KBM-7 (cell line): ENCODE data around the gene ANKZF1.

ENCODE experiments used
- DNase-seq: peaks from one replicate; pipeline ENCODE4 v3.0.0-alpha.2; 2015
- in situ Hi-C: fragments of 300-500 bp; cut with MboI; formaldehyde crosslinking; loops from 2 replicates; pipeline ENCODE4 v1.14.3; 2020; ENCODE audit warnings: low sequenced_read_pairs, low pct_unique_long_range_greater_than_20kb, mixed read lengths

Gene ANKZF1

DNA sequence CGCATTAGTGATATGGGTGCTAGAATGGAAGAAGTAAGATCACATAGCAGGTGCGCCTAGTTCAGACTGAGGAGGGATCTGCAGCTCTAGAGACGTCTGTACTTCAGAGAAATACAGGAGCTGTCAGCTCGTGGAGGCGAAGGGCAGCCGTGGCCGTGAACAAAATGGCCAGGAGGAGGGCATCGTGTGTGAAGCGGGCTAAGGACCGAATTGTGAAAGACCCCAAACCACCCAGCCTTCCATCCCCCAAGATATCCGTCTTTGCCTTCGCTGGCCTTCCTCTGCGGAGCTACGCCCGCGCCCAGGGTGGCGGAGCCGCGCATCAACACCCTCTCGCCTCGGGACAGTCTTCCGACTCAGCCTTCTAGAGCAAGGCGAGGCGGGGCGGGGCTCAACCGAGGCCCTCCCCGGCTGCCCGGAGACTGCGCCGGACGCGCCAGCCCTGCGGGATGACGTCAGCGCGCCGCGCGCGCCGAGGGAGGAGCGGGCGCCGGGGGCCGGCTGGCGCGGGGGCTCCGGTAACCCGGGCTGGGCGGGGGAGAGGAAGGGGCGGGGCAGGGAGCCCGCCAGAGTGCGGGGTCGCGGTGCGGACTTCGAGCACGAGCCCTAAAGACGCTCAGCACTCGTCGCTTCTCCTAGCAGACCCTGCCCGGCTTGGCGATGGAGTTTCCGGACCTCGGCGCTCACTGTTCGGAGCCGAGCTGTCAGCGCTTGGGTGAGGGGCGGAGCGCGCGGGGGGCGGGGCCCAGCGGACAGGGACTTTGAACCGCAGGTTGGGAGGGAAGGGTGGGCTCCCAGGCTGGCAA lies 23.1 kb upstream of the ANKZF1 start, which contains the start of gene ZFAND2B:
ZFAND2B (plus strand) TSS at position 455 of the 806 bp plus-strand sequence; CDS start at position 661, 206 bp downstream.
- in situ Hi-C loops, result no loop called here
- peak; percentile 92 for DNase-seq

DNA sequence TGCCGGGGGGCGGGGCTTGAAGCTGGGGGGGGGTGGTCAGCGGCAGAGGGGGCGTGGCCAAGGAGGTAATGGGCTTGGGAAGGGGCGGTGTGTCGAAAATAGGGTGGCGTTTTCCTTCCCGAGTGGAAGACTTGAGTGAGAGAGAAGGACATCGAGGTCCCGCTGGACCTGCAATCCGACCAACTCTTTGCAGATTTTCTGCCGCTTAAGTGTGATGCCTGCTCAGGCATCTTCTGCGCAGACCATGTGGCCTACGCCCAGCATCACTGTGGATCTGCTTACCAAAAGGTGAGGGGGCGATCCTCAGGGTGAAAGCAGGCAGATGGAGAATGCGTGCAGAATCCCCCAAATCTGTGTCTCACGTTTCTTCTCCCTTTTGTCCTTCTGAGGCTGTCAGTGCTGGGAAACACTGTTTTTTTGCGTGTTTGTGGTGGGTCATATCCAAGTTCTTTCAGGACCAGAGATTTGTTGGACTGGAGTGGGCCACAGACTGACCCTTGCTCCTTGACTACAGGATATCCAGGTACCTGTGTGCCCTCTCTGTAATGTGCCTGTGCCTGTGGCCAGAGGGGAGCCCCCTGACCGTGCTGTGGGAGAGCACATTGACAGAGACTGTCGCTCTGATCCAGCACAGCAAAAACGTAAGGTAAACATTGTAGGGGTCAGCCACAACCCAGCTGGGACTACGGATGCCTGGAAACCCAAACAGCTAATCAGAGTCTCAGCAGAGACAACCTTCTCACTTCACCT lies 22.3 kb upstream of the ANKZF1 start:
- in situ Hi-C loops, result no loop called here
- DNase-seq, result no peak

GRCh38 chr2:219207884-219208740 lies 21.5 kb upstream of the ANKZF1 start:
- in situ Hi-C loops, result no loop called here
- no peak for DNase-seq

- DNase-seq, result peak; percentile 22
These were observed 20.1 kb upstream of the ANKZF1 start for GRCh38 chr2:219209236-219210195.

DNA sequence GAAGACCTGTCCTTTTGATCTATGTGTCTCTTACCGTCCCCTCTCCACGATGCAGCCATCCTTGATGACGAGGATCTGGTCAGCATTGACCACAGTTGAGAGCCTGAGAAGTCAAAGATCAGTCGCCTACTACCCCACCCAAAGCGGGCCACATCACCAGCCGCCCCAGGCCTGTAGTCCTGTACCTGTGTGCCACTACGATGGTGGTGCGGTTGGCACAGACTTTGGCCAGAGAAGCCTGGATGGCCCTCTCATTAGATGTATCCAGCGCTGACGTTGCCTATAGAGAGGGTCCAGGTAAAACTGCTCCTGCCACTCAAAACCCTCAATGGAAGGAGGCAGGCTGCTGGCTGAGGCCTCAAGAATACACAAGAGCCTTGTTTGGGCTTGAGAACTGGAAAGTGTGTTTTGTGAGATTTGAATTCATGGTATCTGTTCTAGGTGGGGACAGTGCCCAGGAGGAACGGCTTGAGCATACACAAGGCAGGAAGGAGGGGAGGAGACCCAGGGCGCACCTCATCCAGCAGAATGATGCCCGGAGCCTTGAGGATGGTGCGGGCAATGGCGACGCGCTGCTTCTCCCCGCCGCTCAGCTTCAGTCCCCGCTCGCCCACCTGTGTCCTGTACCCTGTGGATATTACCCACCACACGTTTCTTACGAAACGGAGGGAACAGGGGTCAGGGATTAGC lies 19.3 kb upstream of the ANKZF1 start:
- DNase-seq, result no peak
- in situ Hi-C loops, result no loop called here

More at GRCh38 chr2:219209236-219210195, 20.1 kb upstream of the ANKZF1 start:
- in situ Hi-C loops, result no loop called here

DNA sequence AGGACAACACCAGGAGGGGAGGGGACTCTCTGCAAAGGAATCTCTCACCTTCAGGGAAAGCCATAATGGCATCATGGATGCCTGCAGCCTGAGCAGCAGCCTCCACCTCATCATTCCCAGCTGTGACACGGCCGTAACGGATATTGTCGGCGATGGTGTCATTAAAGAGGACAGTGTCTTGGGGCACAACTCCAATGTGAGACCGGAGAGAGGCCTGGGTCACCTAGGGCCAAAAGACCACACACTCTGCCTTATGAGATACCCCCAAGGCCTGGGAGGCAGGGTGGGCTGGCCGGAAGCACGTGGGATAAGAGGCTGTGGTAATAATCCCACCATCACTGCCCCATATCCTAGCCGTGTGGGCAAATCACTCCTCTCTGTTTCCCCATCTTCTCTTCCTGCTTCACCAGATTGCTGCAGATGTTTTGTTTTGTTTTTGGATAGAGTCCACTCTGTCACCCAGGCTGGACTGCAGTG lies 18.7 kb upstream of the ANKZF1 start:
- in situ Hi-C loops, result no loop called here
- DNase-seq, result no peak

DNA sequence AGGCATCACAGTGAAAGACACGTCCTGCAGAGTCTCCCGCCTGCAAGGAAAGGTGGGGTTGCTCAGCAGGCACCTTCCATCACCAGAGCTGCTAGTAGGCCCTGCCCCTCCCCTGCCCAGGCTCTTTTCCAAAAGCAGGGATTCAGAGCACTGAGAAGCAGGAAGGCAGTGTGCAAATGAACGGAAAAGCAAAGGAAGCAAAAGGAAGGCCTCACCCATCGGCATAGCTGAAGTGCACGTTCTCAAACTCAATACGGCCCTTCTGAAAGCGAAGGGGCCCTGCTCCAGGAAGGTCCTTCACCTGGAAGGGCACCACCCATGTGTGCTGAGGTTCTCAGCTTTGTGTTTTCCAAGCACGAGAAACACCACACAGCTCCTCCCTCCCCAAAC lies 16.6 kb upstream of the ANKZF1 start:
- in situ Hi-C loops, result no loop called here
- no peak for DNase-seq

GRCh38 chr2:219213486-219214071 lies 16.0 kb upstream of the ANKZF1 start:
- in situ Hi-C loops, result no loop called here
- no peak for DNase-seq

DNA sequence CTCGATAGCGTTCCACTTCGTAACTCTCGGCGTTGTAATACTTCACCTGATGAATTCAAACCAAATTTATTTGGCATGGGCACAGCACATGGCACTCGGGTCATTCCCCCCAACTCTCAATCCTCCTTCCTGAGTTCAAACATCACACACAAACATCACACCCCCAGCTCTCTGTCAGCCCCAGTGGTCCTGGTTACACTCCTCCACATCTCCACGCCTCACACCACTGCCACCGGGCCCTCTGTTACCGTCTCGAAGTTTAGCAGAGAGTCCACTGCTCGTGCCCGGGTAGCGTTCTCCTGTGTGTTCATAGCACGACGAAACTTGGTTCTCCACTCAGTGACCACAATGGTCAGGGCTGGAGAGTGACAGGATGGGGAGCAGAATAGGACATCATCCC lies 15.5 kb upstream of the ANKZF1 start:
- DNase-seq, result no peak
- in situ Hi-C loops, result no loop called here

GRCh38 chr2:219214786-219215185 lies 14.8 kb upstream of the ANKZF1 start:
- in situ Hi-C loops, result no loop called here
- DNase-seq, result no peak

DNA sequence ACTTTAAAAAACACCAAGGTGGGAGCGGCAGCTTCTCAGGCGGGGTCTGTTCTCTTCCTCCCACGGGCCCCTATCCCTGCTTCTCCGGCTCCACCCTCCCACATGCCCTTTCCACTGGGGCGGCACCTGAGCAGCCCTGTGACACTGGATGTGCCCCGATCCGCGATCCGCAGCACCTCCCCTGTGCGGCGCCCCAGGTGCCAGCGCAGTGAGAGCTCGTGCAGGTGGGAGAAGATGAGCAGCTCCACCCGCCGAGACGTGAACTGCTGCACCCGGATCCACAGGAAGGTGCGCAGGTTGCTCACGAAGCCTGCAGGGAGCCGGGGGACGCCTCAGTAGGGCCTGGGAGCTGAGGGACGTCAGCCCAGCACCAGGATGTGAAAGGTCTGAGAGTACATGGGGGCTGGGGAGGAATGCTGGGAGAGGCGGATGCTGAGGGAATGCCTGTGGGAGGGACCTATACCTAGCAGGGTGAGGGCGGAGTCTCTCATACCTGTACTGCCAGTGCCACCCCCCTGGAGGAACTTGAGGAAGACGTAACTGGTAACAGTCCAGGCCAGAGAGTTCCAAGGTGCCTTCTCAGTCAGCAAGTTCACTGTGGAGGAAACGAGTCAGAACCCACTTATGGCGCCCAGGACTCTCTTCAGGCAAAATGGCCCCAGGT lies 13.6 kb upstream of the ANKZF1 start:
- in situ Hi-C loops, result no loop called here

DNA sequence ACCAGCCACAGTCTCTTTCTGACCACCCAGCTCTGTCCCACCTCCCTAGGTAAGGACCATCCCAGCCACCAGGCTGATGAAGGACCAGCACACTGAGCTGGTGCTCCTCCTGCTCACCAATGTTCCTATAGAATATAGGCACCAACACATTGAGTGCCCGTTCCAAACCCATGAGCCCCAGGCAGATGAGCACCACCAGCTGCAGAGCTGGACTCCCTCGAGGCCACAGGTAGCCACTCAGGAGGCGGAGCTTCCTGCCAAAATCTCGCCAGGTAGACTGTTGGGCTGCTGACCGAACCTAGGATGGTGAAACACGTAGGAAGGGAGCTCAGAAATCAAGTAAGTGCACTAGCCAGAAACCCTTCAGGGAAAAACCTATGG lies 13.1 kb upstream of the ANKZF1 start:
- in situ Hi-C loops, result no loop called here
- DNase-seq, result no peak

More for the DNA sequence above, 13.6 kb upstream of the ANKZF1 start:
- no peak for DNase-seq

- in situ Hi-C loops, result no loop called here
- DNase-seq, result no peak
These were observed 11.3 kb upstream of the ANKZF1 start for GRCh38 chr2:219218217-219218731.

GRCh38 chr2:219218732-219219701 lies 10.6 kb upstream of the ANKZF1 start, which contains the start of gene ABCB6:
Gene ABCB6, minus strand, starts transcription at chr2:219218958. Its CDS starts 285 bp downstream, at chr2:219218673.
- in situ Hi-C loops, result no loop called here
- no peak for DNase-seq

DNA sequence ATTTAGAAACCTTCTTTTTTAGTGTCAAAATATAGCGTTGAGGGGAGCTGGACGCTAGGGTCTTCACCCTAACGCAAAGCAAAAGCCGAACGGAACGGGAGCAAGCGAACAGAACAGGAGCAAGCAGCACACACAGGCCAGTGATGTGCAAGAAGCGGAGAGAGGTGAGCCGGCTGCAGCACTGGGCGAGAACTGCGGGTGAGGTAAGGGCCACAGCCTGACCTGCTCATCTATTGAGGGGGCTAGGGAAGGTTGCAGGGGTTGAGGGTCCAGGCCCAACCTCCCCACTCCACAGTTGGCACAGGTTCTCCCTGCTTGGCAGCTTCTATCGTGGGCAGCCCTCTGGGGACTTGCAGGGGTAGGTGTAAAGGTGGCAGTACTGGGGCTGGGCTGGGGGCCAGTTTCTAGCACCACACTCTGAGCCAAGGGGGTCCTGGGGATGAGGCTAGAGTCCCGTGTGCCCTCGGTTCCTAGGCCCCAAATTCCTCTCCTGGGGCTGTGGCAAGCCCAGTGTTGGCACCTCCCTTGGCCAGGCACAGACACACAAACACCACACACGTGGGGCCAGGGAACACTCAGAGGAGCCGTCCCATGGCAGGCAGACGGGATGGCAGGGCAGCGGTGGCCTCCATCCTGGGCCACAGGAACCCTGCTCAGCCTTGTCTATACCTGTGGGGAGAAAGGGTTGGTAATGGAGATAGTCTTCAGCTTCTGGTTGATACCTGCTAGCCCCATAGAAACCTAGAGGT lies 9.6 kb upstream of the ANKZF1 start:
- no peak for DNase-seq
- in situ Hi-C loops, result no loop called here
